HG02759 (cell line): ENCODE measurements around the gene SDK1.

ENCODE experiments used
- ATAC-seq: cut with Tn5 transposase; IDR thresholded peaks from one replicate; pipeline ENCODE4 v1.9.1; 2021; ENCODE audit warnings: mild to moderate bottlenecking, moderate library complexity; ENCODE audit not compliant: unreplicated experiment

SDK1 gene

DNA sequence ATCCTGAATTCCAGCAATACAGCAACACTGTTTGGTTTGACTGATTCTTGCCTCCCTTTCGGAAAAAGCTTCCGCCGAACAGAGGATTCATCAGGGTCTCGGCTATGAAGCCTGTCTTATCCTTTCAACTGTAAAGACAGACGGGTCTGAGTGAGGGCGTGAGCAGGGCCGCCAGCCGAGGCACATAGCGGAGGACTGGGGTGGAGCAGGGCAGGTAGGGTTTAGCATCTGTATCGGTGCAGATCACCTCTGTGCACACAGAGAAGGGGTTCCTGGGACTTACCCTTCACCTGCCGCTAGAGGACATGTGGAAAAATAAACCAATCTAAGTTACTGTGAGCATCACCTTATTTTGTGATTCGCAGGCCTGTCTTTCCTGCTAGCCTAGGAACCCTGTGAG, 724.2 kb downstream of the SDK1 start:
- no peak for ATAC-seq

DNA sequence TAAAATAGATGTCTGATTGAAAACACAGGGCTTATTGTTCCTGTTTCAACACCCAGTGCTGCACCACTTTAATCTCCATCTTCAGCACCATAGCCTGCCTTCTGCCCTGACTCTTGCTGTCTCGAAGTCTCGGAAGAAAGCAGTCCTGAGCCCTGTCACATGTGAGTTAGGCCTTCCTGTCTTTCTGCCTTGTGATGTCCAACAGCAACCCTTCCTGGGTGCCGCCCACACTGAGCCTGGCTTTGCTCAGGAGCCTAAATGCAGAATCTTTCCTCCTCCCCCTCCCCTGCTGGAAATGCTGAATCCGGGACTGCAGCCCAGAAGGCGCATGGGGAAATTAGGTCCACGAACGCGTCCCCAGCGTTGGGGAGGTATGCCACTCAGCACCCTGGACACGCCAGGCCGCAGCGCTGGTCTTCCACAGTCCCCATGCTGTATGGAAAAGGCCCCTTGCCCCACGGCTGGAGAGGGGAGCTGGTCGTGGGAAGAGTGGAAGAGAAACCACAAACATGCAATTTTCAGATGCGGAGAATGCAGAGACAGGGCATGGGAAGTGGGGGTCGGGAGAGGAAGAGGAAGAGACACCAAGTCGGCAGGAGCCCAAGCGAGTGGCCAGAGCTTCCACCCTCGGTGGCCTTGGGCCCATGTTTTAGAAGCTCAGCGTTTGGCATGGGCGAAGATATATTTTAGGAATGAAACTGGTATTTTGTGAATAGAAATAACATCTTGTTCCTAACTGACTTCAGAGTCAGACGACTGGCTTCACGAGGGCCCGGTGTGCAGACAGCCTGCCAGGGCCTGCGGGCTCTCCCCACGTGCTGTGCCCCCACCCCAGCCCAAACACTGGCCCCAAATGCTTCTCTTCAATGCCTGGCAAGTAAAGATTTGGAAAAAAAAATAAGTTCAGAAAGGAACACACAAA, 724.9 kb downstream of the SDK1 start:
- no peak for ATAC-seq

DNA sequence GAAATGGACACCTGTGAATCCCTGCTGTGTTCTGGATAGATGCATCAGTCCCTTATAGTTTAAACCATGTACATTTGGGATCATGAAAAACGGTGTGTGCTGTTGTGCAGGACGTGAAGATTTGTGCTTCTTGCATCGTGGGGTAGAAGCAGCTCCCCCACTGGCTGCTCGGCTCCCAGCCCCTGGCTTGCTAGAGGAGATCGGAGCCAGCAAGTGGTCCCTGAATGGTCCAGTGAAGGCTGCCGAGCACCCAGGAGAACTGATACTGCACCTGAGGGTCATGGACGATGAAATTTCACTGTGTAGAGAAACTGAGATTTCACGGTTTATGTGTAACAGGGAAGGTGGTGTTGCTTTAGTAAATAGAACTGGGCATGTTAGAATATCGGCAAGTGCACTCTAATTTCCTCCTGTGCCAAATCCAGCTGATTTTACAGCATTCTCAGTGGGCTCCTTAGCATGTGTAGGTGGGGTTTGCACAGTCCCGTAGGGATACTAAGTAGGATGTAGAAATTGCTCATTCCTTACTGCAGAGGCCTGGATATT, 726.0 kb downstream of the SDK1 start:
- no peak for ATAC-seq

DNA sequence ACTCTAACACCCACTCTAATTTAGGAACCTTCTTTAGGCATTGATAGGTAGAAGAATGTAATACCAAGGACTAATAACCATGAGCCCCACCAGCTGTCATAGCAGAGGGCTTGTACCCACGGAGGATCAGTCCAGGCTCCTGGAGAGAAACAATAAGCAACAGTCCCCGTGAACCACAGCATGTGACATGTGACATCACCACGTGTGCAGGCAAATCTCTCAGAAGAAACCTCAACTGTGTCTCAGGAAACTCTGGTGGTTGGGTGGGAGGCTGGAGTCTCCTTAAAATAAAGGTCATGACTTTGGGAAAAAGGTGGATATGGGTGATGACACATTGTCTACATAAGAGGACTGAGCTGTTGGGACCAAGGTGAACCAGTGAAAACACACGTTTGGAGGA, 727.2 kb downstream of the SDK1 start:
- no peak for ATAC-seq

- no peak for ATAC-seq
Observed at GRCh38 chr7:4029941-4030340, 728.9 kb downstream of the SDK1 start.

GRCh38 chr7:4030346-4030950, 729.4 kb downstream of the SDK1 start:
- ATAC-seq: no peak

GRCh38 chr7:4033996-4034395, 732.9 kb downstream of the SDK1 start:
- ATAC-seq: no peak

- ATAC-seq: no peak
Observed at GRCh38 chr7:4037308-4037707, 736.3 kb downstream of the SDK1 start.

DNA sequence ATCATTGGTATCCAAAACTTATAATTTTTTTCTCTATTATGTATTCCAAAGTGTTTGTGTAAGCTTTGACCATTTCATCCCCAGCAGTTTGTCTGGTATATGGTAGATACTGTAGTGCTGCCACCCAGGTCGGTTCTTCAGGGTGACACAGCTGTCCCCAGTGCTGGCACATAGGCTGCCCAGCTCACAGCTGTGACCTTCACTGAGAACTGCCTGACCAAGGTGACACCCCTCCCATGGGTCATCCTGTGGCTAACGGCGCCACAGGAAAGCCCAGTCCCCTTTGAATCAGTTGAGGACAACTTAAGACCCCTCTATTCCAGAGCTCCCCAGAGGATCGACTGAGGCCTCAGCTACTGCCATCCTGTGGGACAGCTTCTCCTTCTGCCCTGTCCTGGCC, 736.8 kb downstream of the SDK1 start:
- ATAC-seq: no peak

DNA sequence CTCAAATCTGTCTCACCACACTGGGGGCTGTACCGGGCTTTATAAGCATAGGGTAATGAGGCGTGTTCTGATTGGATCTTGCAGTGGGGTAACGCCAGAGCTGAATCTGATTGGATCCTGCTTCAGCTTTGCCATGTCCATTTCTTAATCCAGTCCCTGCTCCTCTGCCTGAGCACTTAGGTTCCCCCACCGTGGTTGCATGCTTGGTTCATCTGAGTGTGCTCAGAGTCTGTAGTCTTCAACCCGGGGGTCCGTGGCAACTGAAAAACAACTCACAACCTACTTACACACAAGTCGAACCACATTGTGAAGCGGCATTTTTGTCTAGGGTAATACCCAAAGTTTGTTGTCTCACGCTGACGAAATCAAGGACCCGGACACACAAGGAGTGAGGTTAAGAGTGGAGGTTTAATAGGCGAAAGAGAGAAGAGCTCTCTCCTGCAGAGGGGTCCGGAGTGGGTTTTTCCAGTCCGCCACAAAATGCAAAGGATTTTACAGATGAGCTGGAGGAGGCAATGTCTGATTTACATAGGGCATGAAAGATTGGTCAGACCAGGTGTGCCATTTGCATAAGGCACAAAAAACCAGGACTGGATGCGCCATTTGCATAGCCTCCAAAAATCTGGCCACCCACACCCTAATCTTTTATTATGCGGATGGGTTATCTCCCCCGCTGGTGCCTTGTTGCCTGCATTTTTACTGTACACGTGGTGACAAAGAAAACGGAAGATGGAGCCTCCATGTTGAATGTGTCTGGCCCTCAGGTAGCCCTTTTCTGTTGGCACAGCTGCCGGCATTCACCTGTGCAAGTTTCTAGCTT, 739.3 kb downstream of the SDK1 start:
- no peak for ATAC-seq

GRCh38 chr7:4042402-4043045, 741.5 kb downstream of the SDK1 start:
- no peak for ATAC-seq

GRCh38 chr7:4043988-4044387, 742.9 kb downstream of the SDK1 start:
- no peak for ATAC-seq

DNA sequence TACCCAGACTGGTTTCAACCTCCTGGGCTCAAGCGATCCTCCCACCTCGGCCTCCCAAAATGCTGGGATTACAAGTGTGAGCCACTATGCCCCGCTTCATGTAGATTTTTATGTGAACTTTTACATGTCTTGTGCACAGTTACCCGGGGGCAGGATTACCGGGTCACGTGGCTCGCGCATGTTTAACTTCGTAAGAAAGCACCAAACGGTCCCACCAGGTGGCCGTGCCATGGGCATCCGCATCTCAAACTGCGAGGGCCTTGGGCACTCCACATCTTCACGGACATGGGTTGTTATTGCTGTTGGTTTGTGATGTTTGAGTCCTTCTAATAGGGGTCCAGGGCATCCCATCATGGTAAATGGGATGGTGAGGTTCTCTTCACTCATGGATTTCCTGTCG, 744.4 kb downstream of the SDK1 start:
- no peak for ATAC-seq

DNA sequence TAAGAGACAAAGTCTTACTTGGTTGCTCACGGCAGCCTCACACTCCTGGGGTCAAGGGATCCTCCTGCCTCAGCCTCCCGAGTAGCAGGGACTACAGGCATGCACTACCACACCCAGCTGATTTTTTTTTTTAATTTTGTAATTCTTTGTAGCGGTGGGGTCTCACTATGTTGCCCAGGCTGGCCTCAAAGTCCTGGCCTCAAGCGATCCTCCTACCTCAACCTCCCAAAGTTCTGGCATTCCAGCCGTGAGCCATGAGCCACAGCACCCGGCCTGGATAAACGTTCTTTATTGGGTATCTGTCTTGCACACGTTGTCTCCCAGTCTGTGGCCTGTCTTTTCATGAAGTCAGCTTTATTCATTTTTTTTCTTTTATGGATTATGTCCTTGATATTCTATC, 744.9 kb downstream of the SDK1 start:
- no peak for ATAC-seq

DNA sequence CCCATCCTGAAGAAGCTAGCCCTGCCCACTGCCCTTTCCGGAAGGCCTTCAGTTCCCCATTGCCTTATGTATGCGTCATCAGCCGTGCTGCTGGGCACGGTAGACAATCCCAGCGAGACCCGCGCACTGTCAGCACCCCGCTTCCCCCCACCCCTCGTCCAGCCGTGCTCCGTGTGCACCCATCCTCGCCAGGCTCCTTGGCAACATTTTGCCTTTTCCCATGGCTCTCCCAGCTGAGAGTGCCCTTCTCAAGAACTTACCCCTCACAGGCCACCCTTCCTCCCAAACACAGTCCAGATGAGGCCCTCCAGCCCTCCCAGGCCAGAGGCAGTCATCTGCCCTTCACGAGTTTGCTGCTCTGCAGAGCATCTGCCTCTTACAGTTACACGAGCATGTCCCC, 747.3 kb downstream of the SDK1 start:
- no peak for ATAC-seq

DNA sequence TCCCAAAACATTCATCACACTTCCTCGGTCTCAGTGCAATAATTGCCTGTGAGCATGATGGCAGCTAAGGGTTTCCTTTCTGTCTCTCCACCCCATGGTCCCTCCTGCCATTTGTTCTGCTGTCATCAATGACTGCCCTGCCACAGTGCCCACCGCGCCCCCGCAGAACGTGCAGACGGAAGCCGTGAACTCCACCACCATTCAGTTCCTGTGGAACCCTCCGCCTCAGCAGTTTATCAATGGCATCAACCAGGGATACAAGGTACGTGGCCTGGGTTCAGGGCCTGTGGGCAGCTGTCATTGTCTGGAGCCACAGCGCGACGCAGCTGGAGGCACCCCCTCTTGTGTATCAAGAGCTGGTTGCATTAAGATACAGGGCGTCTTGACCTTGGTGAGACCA, 748.1 kb downstream of the SDK1 start:
- ATAC-seq: no peak

- no peak for ATAC-seq
Observed at GRCh38 chr7:4050126-4050660, 749.1 kb downstream of the SDK1 start.

GRCh38 chr7:4051696-4052095, 750.6 kb downstream of the SDK1 start:
- no peak for ATAC-seq

DNA sequence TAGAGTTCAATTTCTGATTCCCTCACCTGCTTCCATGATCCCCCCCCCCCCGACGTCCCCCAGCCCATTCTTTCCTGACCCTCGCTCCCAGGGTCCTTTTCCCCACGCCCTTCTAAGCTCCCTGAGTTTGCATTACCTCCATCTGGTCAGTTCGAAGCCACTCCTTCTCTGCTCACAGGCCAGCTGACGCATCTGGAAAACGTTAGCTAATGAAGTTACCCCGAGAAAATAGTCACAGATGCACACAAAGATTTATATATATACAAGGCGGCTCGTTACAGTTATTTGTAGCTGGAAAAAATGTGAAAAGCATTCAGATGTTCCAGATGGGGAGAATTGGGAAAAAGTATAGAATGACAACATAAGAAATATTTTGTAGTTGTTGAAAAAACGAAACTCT, 751.1 kb downstream of the SDK1 start:
- no peak for ATAC-seq

DNA sequence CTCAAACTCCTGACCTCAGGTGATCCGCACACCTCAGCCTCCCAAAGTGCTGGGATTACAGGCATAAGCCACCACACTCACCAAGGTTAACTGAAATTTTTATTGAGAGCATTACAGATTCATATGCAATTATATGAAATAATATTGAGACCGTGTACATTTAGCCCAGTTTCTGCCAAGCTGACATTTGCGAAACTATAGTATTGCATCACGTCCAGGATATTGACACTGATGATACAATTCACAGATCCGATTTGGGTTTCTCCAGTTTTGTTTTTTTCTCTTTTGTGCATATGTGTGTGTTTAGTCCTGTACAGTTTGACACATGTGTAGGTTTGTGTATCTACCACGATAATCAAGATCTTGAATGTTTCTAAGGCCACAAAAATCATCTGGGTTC, 753.1 kb downstream of the SDK1 start:
- no peak for ATAC-seq
